Raji (cell line): ENCODE results near the gene TRAF3IP1.

ENCODE experiments used
- POLR2A ChIP-seq: IDR thresholded peaks from 2 replicates; pipeline ENCODE4 v1.6.1; 2011; ENCODE audit warnings: low read depth, low read length, control low read depth; ENCODE audit not compliant: insufficient read depth

The TRAF3IP1 gene

DNA sequence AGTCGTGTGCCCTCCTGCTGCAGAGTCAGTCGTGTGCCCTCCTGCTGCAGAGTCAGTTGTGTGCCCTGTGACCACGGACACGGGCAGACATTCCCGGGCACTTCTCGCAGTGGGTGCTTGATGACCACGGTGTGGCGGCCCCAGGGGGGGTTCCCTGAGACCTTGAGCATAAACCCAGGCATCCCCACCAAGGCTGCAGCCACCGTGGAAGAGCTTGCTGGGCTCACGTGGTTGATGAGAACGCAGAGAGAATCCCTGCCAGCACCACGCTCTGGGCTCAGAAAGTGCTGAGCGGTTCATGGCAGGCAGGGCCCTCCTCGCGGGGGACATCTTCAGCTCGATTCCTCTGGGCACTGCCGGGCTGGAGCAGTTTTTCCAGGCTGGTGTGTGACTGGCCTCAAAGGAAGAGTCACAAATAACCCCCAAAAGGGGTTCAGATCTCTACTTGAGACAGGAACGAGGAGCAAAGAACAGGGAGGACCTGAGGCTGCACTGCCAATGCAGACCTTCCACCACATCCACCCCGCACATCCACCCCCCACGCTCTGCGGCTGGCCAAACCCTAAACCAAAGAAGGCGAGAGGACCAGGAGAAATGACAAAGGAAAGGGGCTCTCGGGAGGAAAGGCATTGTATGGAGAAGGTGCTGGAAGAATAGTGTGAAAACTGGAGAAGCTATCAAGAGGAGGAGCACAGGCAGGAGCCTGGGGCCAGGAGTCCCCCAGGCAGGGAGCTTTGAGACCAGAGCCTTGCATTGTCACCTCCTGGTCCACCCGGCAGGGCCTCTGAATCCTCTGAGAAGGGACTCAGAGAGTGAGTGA lies 23.5 kb upstream of the TRAF3IP1 start:
- no peak for TF ChIP-seq POLR2A

DNA sequence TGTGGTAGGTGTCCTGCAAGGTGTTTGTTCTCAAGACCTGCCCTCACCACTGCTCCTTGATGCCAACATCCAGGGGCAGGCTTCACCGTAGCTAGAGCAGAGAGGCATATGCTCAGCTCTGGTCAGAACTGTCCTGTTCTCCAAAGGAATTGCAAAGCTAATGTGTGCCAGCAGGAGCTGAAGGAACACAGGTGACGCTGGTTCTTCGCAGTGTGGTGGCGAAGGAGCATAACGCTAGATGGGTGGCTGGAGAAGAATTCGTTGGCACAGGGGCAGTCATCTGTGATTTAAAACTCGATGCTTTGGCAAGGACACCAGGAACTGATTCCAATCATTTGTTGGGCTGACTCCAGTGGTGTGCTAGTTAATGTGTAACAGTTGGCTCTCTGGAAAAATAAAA lies 20.5 kb upstream of the TRAF3IP1 start:
- TF ChIP-seq POLR2A = no peak

DNA sequence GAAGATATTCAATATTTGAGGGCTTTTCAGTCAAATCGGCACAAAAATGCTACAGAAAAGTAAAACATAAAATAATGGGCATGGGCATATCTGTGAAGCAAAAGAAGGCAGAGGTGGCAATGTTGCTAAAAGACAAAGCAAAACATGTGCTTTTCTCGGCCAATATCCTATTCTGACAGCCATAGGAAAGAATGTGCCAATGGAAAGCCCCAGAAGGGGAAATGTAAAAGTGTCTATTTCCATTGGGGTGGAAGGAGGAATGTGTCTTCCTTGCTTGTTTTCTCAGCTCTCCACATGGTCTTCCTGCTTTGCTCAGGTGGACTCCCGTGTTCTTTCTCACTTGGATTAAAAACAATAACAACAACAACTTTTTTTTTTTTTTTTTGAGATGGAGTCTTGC lies 18.2 kb upstream of the TRAF3IP1 start:
- no peak for TF ChIP-seq POLR2A

DNA sequence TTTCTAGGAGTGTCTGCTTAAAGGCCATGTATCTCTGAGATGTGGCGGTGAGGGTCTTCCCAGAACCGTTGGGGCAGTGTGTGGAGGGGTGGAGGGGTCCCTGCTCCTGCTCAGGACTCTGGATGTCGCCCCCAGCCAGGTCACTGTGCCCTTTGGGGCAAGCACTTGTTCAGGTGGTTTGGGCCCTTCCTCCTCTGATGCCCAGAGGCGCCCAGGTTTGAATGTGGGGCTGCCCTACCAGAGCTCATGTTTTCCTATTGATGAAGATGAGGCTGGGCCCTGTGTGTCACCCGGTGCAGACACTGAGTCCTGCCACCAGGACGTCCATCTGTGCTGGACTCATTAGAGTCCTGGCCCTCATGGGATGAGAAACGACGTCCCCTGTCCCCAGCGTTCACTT lies 17.6 kb upstream of the TRAF3IP1 start:
- no peak for TF ChIP-seq POLR2A

DNA sequence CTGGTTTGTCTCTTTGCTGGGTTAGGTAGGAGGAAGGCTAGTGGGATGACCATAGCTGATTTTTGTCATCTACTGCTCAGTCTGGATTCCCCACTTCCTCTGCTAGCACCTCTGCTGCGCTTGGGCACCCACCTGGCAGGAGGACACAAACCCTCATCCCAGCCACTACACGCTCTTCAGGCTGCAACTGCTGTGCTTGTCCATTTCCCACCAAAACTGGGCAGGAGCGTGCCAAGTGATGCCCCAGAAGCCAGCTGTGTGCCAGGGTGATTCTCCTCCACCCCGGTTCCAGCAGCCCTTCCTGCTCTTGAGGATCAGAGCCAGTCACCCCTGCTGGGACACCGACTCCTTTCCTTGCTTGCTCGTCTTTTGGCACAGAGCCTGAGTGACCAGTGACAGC lies 16.2 kb upstream of the TRAF3IP1 start:
- no peak for TF ChIP-seq POLR2A

DNA sequence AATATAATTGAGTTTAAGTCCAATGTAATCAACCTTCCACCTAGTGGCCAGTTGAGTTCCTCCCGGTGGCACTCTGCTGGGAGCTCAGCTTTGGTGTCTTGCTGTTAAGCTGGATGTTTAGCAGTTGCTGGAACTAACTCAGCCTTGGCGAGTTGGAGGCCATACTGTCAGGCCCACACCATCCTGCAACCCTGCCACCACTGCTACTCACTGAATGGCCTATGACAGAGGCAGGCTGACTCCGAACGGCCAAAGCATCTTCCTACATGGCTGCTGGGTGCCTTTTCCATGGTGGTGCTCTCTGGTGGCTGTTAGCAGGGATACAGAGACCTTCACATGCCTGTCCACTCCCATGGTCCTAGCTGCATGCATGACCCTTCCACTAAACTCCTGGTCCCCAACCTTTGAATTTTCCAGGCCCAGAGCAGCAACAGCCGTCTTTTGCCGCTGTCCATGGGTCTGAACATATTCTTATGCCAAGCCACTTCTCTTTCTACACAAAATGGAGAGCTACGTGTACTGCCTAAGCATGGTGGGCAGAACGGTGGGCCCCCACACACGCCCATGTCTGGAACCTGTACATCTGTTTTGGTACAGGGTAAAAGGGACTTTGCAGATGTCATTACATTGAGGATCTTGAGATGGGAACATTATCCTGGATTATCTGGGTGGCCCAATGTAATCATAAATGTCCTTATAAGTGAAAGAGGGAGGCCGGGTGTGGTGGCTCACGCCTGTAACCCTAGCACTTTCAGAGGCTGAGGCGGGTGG lies 15.0 kb upstream of the TRAF3IP1 start:
- TF ChIP-seq POLR2A = no peak

DNA sequence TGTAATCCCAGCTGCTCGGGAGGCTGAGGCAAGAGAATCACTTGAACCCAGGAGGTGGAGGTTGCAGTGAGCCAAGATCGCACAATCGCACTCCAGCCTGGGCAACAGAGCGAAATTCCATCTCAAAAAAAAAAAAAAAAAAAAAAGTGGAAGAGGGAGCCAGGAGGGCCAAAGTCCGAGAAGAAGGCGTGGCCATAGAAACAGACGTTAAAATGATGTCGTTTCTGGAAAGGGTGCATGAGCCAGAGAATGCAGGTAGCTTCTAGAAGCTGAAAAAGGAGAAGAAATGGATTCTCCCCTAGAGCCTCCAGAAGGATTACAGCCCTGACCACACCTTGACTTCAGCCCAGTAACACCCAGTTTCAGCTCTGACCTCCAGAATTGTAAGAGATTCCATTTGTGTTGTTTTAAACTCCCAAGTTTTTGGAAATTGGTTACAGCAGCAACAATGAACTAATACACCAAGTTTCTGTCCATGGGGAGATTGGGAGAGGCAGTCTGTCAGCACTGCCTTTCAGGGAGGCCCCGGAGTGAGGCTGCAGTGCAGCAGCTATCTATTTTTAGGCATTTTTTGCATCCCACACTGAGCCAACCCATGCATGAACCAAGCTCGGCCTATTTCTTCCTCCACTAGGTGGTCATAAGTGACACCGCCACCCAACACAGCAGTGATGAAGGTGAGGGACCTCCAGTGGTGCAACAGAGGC lies 14.2 kb upstream of the TRAF3IP1 start:
- no peak for TF ChIP-seq POLR2A

DNA sequence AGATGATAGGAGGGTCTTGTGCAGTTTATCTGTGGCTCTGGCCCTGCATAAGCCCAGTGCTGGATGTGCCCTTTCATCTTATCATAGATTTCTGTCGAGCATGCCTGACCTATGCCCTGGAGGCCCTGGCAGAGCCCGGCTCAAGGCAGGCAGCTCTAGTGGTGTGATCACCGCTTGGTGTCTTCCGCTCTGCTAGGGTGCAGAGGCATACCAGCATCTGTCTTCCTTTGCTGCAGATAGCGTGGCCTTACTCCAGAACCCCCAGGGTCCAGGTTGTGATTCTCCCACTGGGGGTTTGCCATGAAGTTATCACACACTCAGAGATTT lies 13.7 kb upstream of the TRAF3IP1 start:
- TF ChIP-seq POLR2A = no peak

DNA sequence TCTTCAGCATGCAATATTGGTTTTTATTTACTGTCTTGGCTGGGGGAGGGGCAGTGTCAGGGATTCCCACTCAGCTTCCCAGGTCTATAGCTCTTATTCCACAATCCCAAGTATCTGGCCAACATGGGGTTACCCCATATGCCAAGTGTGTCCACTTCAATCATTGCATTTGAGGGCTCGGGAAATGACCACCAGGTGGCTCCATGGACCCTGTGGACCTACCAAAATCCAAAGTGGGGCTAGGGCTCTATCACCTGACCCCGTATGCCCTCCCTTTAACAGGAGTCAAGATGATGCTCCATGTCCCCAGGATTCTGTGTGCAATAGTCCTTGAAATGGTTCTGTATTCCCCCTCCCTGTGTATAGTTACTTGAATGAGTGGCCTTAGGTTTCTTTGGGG lies 12.1 kb upstream of the TRAF3IP1 start:
- no peak for TF ChIP-seq POLR2A

DNA sequence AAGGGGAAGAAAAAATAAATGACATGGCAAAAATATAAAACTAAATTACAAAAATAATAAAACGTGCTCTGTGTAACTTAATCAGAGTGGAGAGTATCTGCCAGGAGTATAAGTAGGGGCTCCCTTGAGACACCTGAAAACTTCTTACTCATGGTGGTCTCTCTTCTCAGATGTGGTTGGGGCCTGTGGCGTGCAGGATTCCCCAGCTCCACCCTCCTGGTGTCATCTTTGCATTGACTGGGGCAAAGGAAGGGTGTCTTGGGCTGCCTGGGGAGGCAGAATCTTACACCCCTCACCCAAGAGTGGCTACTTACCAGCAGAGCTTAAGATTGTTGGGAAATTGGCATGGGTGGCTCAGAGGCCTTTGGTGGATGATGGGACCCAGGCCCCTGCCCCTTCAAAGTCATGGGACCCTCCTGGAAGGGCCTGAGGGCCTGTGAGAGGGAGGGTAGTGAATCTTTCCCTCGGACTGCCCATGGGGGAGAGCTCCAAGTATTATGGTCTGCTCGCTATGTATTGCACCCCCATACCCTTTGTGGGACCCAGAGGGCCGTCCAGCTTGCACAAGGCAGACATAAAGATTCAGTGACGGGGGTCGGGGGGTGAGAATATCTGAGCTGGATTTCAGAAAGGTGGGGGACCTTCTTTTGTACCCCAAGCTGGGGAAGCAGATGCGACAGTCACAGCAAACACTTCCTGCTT lies 6.9 kb upstream of the TRAF3IP1 start:
- TF ChIP-seq POLR2A = no peak

DNA sequence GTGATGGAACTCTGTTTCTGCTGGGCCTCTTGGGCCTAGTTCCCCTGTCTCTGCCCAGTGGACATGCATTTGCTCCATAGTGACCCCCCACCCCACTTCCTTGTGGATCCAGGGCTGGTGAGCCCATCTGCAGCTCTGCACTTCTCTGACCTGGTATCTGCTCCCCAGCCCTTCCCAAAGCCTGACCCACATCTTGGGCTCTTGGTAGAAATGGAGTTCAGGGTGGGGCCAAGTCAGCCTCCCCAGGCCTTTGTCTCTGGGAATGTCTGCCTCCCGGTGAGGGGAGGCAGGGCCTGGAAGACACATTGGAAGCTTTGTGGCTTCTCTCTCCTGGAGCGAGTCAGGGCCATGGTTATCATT lies 6.3 kb upstream of the TRAF3IP1 start:
- no peak for TF ChIP-seq POLR2A

DNA sequence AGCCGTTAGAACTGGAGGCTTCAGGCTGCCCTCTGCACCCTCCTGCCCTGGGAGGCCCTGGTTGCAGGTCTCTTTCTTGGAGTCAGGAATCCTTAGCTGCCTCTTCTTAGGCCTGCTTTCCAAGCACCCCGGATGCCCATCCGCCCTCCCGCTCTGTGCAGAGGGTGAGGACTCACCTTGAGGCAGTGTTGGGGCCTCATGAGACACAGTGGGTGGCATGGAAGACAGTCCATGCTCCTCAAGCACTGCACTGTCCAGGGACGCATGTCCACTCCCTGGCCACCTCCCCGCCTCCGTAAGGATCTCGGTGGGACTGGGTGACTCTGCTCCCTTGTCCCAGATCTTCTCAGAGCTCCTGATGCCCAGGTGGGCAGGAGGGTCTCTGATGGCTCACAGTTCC lies 5.7 kb upstream of the TRAF3IP1 start:
- TF ChIP-seq POLR2A = no peak

DNA sequence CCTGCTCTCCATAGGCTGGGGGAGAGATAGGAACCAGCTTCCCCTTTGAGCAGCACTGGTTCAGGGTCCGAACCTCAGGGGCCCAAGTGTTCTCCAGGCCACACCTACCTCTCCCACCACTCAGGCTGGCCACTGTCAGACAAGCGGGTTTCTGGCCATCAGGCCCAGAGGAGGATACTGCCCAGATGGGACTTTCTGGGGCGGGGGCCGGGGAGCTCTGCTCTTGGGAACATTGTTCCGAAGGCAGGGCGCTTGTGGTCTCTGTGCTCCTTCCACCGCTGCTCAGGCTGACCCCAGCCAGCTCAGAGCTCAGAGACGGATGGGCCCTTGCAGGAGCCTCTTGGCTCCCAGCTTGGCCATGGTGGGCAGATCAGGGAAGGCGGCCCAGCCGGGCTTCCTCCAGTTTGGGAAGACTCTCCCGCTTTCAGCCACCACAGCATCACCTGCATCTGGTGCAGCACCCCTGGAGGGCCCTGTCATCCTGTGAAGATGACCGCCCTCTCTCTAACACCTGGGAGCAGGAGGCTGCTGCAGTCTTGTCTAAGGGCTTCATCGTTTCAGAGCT lies 5.2 kb upstream of the TRAF3IP1 start:
- no peak for TF ChIP-seq POLR2A

DNA sequence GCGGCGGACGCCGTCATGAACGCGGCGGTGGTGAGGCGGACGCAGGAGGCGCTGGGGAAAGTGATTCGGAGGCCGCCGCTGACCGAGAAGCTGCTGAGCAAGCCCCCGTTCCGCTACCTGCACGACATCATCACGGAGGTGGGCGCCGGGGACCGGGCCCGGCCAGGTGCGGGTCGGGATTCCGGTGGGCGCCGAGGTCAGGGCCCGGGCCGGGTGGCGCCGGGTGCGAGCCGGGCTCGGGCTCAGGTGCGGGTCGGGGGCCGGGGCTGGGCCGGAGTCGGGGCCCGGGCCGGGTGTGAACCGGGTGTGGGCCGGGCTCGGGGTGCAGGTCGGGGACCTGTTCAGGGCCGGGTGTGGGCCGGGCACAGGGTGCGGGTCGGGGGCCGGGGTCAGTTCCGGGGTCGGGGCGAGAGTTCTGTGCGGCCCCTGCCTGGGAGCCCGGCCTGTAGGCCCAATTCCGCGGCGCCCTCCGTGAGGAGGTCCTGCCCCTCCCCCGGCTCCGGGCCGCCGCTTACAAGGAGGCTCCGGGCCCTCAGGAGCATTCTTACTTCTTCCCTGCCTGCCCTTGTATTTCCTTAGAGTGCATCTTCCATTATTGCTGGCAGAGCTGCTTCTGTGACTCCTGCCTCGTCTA lies 447 bp downstream of the TRAF3IP1 start:
- TF ChIP-seq POLR2A = no peak

DNA sequence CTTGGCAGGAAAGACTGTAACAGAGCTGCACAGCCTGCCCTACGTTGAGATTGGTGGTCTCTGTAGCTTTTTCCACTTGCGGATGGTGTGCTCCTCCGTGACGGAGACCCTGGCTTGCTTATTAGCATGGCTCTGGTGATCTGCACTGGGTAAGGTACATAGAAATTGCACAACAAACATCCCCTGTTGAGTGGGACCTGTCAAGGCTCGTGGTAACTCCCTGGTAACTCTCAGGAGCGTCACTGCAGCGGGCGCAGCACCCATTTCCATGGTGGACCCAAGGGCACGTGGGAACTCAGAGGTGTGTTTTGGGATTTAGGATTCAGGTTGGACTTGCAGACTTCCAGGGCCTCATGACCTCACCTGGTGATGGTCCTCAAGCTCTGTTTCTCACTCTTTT lies 1.1 kb downstream of the TRAF3IP1 start:
- TF ChIP-seq POLR2A = no peak
